HEK293 (cell line): ENCODE measurements around the gene MARCHF11.

Source experiments
- CTCF ChIA-PET: fragments of 350-600 bp; formaldehyde crosslinking; extraction: SDS; loops from one replicate; lab custom pipeline; 2021; ENCODE audit warnings: antibody characterized with exemption; lab: Yijun Ruan, JAX
- POLR2A ChIA-PET: fragments of 300-600 bp; formaldehyde crosslinking; extraction: SDS; loops from one replicate; lab custom pipeline; 2020; ENCODE audit warnings: antibody characterized with exemption, inconsistent platforms; lab: Yijun Ruan, JAX
- H3K27ac ChIP-seq: fragments of 200-500 bp; sonication (Bioruptor generic); 2 replicates; pipeline ENCODE4 v1.5.1; 2014; ENCODE audit warnings: low read depth, low read length, control low read depth, inconsistent platforms; ENCODE audit errors: extremely low read depth
- H3K36me3 ChIP-seq, 2 experiments: fragments of 200-500 bp in 1 of 2; sonication (Bioruptor generic) in 1 of 2; 1 replicate in 1 of 2; 2 replicates in 1 of 2; pipeline ENCODE4 v1.5.1; 2014 to 2017; ENCODE audit warnings: inconsistent platforms in 2 of 2, low read length in 2 of 2; ENCODE audit not compliant: control insufficient read depth in 2 of 2, insufficient read depth in 1 of 2
- H3K4me1 ChIP-seq: fragments of 200-500 bp; sonication (Bioruptor generic); 2 replicates; pipeline ENCODE4 v1.5.1; 2014; ENCODE audit warnings: mild to moderate bottlenecking, low read length, inconsistent platforms; ENCODE audit not compliant: control insufficient read depth, insufficient read depth
- H3K4me3 ChIP-seq: 2 replicates; pipeline ENCODE4 v1.5.1; 2011; ENCODE audit warnings: low read depth, mild to moderate bottlenecking, control low read depth, low read length, moderate library complexity
- H3K9me3 ChIP-seq: fragments of 200-500 bp; sonication (Bioruptor generic); 2 replicates; pipeline ENCODE4 v1.5.1; 2014; ENCODE audit warnings: low read depth, low read length, inconsistent platforms; ENCODE audit not compliant: control insufficient read depth, insufficient read depth
- AEBP2 ChIP-seq: fragments of 450-650 bp; formaldehyde crosslinking; IDR thresholded peaks from 2 replicates; pipeline ENCODE4 v1.5.1; 2016; ENCODE audit warnings: missing biosample characterization, missing genetic modification characterization, borderline replicate concordance
- ATF2 ChIP-seq: fragments of 450-650 bp; formaldehyde crosslinking; IDR thresholded peaks from 2 replicates; pipeline ENCODE4 v1.5.1; 2016; ENCODE audit warnings: missing biosample characterization, missing genetic modification characterization, low read depth
- BCL11A ChIP-seq: fragments of 450-650 bp; formaldehyde crosslinking; IDR thresholded peaks from 2 replicates; pipeline ENCODE4 v1.5.1; 2016; ENCODE audit warnings: low read depth, missing biosample characterization, missing genetic modification characterization
- EGR2 ChIP-seq: fragments of 450-650 bp; formaldehyde crosslinking; IDR thresholded peaks from 2 replicates; pipeline ENCODE4 v1.5.1; 2016; ENCODE audit warnings: low read depth, missing biosample characterization, missing genetic modification characterization
- KLF8 ChIP-seq: fragments of 450-650 bp; formaldehyde crosslinking; IDR thresholded peaks from 2 replicates; pipeline ENCODE4 v1.5.1; 2016; ENCODE audit warnings: missing biosample characterization, missing genetic modification characterization
- OVOL3 ChIP-seq: fragments of 450-650 bp; formaldehyde crosslinking; IDR thresholded peaks from 2 replicates; pipeline ENCODE4 v1.5.1; 2016; ENCODE audit warnings: missing biosample characterization, missing genetic modification characterization
- ZBTB11 ChIP-seq: fragments of 450-650 bp; formaldehyde crosslinking; conservative IDR thresholded peaks from 2 replicates; pipeline ENCODE4 v1.5.1; 2016; ENCODE audit warnings: low read depth, missing biosample characterization, missing genetic modification characterization
- ZNF133 ChIP-seq: fragments of 450-650 bp; formaldehyde crosslinking; IDR thresholded peaks from 2 replicates; pipeline ENCODE4 v1.5.1; 2016; ENCODE audit warnings: missing biosample characterization, missing genetic modification characterization
- ZNF211 ChIP-seq: fragments of 450-650 bp; formaldehyde crosslinking; IDR thresholded peaks from 2 replicates; pipeline ENCODE4 v1.5.1; 2016; ENCODE audit warnings: low read depth, missing biosample characterization, missing genetic modification characterization
- ZNF221 ChIP-seq: fragments of 450-650 bp; formaldehyde crosslinking; IDR thresholded peaks from 2 replicates; pipeline ENCODE4 v1.5.1; 2017; ENCODE audit warnings: missing biosample characterization, missing genetic modification characterization, borderline replicate concordance
- ZNF311 ChIP-seq: fragments of 450-650 bp; formaldehyde crosslinking; IDR thresholded peaks from 2 replicates; pipeline ENCODE4 v1.5.1; 2017; ENCODE audit warnings: missing biosample characterization, missing genetic modification characterization, borderline replicate concordance
- ZNF324 ChIP-seq: fragments of 450-650 bp; formaldehyde crosslinking; IDR thresholded peaks from 2 replicates; pipeline ENCODE4 v1.5.1; 2016; ENCODE audit warnings: missing biosample characterization, missing genetic modification characterization
- ZNF335 ChIP-seq: fragments of 450-650 bp; formaldehyde crosslinking; conservative IDR thresholded peaks from 2 replicates; pipeline ENCODE4 v1.5.1; 2016; ENCODE audit warnings: missing biosample characterization, missing genetic modification characterization
- ZNF416 ChIP-seq: fragments of 450-650 bp; formaldehyde crosslinking; IDR thresholded peaks from 2 replicates; pipeline ENCODE4 v1.5.1; 2016; ENCODE audit warnings: missing biosample characterization, missing genetic modification characterization
- ZNF48 ChIP-seq: fragments of 450-650 bp; formaldehyde crosslinking; IDR thresholded peaks from 2 replicates; pipeline ENCODE4 v1.5.1; 2016; ENCODE audit warnings: missing biosample characterization, missing genetic modification characterization
- ZNF510 ChIP-seq: fragments of 450-650 bp; formaldehyde crosslinking; IDR thresholded peaks from 2 replicates; pipeline ENCODE4 v1.5.1; 2018; ENCODE audit warnings: mild to moderate bottlenecking, missing genetic modification characterization, missing biosample characterization; ENCODE audit not compliant: insufficient replicate concordance
- ZNF600 ChIP-seq: fragments of 450-650 bp; formaldehyde crosslinking; IDR thresholded peaks from 2 replicates; pipeline ENCODE4 v1.5.1; 2016; ENCODE audit warnings: missing biosample characterization, missing genetic modification characterization
- ZNF626 ChIP-seq: fragments of 450-650 bp; sonication (Bioruptor Pico); formaldehyde crosslinking; IDR thresholded peaks from 2 replicates; pipeline ENCODE4 v1.5.1; 2018; ENCODE audit warnings: missing biosample characterization, missing genetic modification characterization, inconsistent platforms
- ZNF660 ChIP-seq: fragments of 450-650 bp; IDR thresholded peaks from 2 replicates; pipeline ENCODE4 v1.5.1; 2018; ENCODE audit warnings: missing biosample characterization, mild to moderate bottlenecking, missing genetic modification characterization
- ZNF768 ChIP-seq: fragments of 450-650 bp; formaldehyde crosslinking; IDR thresholded peaks from 2 replicates; pipeline ENCODE4 v1.5.1; 2018; ENCODE audit warnings: missing biosample characterization, mild to moderate bottlenecking, missing genetic modification characterization
- ZNF791 ChIP-seq: fragments of 450-650 bp; formaldehyde crosslinking; IDR thresholded peaks from 2 replicates; pipeline ENCODE4 v1.5.1; 2016; ENCODE audit warnings: missing biosample characterization, missing genetic modification characterization
- TF ChIP-seq, protein P1 (sequence below): fragments of 450-650 bp; formaldehyde crosslinking; IDR thresholded peaks from 2 replicates; pipeline ENCODE4 v1.5.1; 2016; ENCODE audit warnings: missing biosample characterization, missing genetic modification characterization
- TF ChIP-seq, protein P2 (sequence below): fragments of 450-650 bp; formaldehyde crosslinking; IDR thresholded peaks from 2 replicates; pipeline ENCODE4 v1.5.1; 2016; ENCODE audit warnings: missing biosample characterization, missing genetic modification characterization

MARCHF11 gene

DNA sequence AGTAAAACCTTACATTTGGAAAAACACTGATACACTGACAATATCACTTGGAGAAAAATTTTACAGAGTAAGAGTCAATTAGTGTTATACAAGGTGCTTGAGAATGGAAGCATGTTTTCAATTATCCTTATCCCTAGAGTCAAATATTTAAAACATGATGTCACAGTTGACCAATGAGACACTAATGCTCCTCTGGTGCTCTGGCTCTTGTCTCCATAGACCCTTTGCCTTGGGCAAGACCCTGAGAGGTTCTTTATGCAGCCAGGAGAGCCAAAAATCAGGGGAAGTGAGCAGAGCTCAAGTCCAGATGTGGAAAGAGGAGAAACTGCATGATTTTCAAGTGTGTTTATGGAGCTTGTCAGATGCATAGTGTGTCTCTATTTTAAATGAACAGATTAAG is 153.9 kb downstream of the MARCHF11 start:
- ChIA-PET CTCF (no interaction called here), POLR2A (no interaction called here)
- no peak overlapping the region for H3K4me3 ChIP-seq
- H3K36me3 ChIP-seq = no peaks in the 10 kb centered on the region
- TF ChIP-seq BCL11A (tag by site-specific recombination) (no peak), ZNF221 (tag by site-specific recombination) (no peak), OVOL3 (tag by site-specific recombination) (no peak)
- TF ChIP-seq, protein P1, sequence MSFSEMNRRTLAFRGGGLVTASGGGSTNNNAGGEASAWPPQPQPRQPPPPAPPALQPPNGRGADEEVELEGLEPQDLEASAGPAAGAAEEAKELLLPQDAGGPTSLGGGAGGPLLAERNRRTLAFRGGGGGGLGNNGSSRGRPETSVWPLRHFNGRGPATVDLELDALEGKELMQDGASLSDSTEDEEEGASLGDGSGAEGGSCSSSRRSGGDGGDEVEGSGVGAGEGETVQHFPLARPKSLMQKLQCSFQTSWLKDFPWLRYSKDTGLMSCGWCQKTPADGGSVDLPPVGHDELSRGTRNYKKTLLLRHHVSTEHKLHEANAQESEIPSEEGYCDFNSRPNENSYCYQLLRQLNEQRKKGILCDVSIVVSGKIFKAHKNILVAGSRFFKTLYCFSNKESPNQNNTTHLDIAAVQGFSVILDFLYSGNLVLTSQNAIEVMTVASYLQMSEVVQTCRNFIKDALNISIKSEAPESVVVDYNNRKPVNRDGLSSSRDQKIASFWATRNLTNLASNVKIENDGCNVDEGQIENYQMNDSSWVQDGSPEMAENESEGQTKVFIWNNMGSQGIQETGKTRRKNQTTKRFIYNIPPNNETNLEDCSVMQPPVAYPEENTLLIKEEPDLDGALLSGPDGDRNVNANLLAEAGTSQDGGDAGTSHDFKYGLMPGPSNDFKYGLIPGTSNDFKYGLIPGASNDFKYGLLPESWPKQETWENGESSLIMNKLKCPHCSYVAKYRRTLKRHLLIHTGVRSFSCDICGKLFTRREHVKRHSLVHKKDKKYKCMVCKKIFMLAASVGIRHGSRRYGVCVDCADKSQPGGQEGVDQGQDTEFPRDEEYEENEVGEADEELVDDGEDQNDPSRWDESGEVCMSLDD (tag by site-specific recombination) = no peak
- no peaks in the 10 kb centered on the region for H3K9me3 ChIP-seq
- no peaks in the 10 kb centered on the region for H3K4me1 ChIP-seq
- no peak overlapping the region for H3K27ac ChIP-seq

DNA sequence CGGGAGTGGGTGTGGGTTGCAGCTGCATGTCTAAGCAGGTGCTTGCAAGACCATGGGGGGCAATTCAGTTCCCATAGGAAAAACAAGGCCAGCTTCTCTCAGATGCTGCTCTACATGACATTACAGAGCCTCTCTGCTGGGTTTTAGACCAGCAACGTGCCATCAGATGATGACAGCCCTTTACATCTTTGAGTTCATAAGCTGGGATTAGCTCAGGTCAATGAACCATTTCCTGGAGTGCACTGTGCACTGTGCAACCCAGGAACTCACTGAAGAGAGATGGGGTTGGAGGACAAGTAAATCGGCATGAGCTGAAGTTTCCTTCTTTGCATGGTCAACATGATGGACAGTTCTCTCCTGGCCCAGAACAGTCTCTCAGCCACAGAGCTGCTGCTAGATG is 160.6 kb downstream of the MARCHF11 start:
- POLR2A ChIA-PET = no interaction called here
- Histone ChIP-seq H3K4me3 (no peak overlapping the region), H3K27ac (no peak overlapping the region), H3K4me1 (no peaks in the 10 kb centered on the region)
- CTCF ChIA-PET = no interaction called here
- no peak for TF ChIP-seq ZBTB11 (tag by site-specific recombination)
- TF ChIP-seq ZNF324 (tag by site-specific recombination) = no peak
- TF ChIP-seq ZNF791 (tag by site-specific recombination) = no peak
- no peak for TF ChIP-seq ZNF311 (tag by site-specific recombination)
- TF ChIP-seq ZNF768 = no peak
- TF ChIP-seq EGR2 (tag by site-specific recombination) = no peak
- no peak for TF ChIP-seq ZNF211 (tag by site-specific recombination)
- TF ChIP-seq KLF8 (tag by site-specific recombination) = no peak
- TF ChIP-seq ZNF510 = no peak
- no peak for TF ChIP-seq AEBP2
- TF ChIP-seq ZNF626 = no peak
- no peak for TF ChIP-seq ZNF133 (tag by site-specific recombination)
- TF ChIP-seq ZNF600 (tag by site-specific recombination) = no peak
- TF ChIP-seq ZNF48 = no peak
- no peak for TF ChIP-seq ZNF660
- no peak for TF ChIP-seq ZNF416 (tag by site-specific recombination)
- TF ChIP-seq ZNF335 (tag by site-specific recombination) = no peak
- TF ChIP-seq, protein P2, sequence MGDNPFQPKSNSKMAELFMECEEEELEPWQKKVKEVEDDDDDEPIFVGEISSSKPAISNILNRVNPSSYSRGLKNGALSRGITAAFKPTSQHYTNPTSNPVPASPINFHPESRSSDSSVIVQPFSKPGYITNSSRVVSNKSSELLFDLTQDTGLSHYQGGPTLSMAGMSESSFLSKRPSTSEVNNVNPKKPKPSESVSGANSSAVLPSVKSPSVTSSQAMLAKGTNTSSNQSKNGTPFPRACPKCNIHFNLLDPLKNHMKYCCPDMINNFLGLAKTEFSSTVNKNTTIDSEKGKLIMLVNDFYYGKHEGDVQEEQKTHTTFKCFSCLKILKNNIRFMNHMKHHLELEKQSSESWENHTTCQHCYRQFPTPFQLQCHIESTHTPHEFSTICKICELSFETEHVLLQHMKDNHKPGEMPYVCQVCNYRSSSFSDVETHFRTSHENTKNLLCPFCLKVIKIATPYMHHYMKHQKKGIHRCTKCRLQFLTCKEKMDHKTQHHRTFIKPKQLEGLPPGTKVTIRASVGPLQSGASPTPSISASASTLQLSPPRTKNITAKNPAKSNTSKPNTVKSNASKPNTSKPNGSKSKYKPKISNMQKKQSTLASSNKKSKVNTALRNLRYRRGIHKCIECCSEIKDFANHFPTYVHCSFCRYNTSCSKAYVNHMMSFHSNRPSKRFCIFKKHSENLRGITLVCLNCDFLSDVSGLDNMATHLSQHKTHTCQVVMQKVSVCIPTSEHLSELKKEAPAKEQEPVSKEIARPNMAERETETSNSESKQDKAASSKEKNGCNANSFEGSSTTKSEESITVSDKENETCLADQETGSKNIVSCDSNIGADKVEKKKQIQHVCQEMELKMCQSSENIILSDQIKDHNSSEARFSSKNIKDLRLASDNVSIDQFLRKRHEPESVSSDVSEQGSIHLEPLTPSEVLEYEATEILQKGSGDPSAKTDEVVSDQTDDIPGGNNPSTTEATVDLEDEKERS (tag by site-specific recombination) = no peak
- no peak for TF ChIP-seq ATF2
- TF ChIP-seq, all 188 proteins: peak for 0
- no peaks in the 10 kb centered on the region for H3K9me3 ChIP-seq
- H3K36me3 ChIP-seq = no peaks in the 10 kb centered on the region
